WTC11 (cell line): ENCODE results near the gene ZNF716. TPM values are rescaled to one million over a fixed set of nuclear protein-coding genes. Genes with fewer than 3 reads are reported as not detected.

Experiments used
- ATAC-seq: fragments of 200-7000 bp; cut with Tn5 transposase; 2 replicates; pipeline ENCODE4 v1.10.0; 2021; ENCODE audit warnings: mild to moderate bottlenecking, moderate library complexity
- CTCF ChIA-PET: fragments of 300-600 bp; sonication (Branson Sonifier 250); formaldehyde crosslinking; loops from one replicate; lab custom pipeline; 2021; ENCODE audit warnings: antibody characterized with exemption; lab: Charles Lee
- POLR2A ChIA-PET: fragments of 350-600 bp; sonication (Branson Sonifier 250); formaldehyde crosslinking; loops from one replicate; lab custom pipeline; 2021; ENCODE audit warnings: antibody characterized with exemption; lab: Charles Lee
- DNase-seq: peaks from one replicate; pipeline ENCODE4 v3.0.0; 2021; ENCODE audit warnings: low spot score
- H3K27ac Mint-ChIP-seq: 2 replicates; pipeline ENCODE4 v1.8.0; 2021; ENCODE audit warnings: mixed read lengths
- H3K27me3 Mint-ChIP-seq: 2 replicates; pipeline ENCODE4 v1.8.0; 2021; ENCODE audit warnings: low read depth, mild to moderate bottlenecking, moderate library complexity, mixed read lengths
- H3K36me3 Mint-ChIP-seq: 2 replicates; pipeline ENCODE4 v1.8.0; 2021; ENCODE audit warnings: mixed read lengths
- H3K4me1 Mint-ChIP-seq: 2 replicates; pipeline ENCODE4 v1.8.0; 2022; ENCODE audit warnings: mixed read lengths
- H3K4me3 Mint-ChIP-seq: 2 replicates; pipeline ENCODE4 v1.8.0; 2021; ENCODE audit warnings: mild to moderate bottlenecking, moderate library complexity, mixed read lengths
- H3K9me3 Mint-ChIP-seq: 2 replicates; pipeline ENCODE4 v1.8.0; 2021; ENCODE audit warnings: mixed read lengths
- EMX1 ChIP-seq: fragments of 250-450 bp; sonication (Bioruptor Pico); IDR thresholded peaks from 2 replicates; pipeline ENCODE4 v1.8.0; 2021; ENCODE audit warnings: mild to moderate bottlenecking
- ETV6 ChIP-seq: sonication (generic); formaldehyde crosslinking; IDR thresholded peaks from 2 replicates; pipeline ENCODE4 v1.8.1; 2022; ENCODE audit warnings: mild to moderate bottlenecking, missing genetic modification reagents
- FOXK1 ChIP-seq: sonication (generic); formaldehyde crosslinking; IDR thresholded peaks from 2 replicates; pipeline ENCODE4 v1.8.0; 2022; ENCODE audit warnings: mild to moderate bottlenecking, moderate library complexity, missing genetic modification reagents
- GTF2I ChIP-seq: fragments of 250-450 bp; sonication (Bioruptor Pico); conservative IDR thresholded peaks from 2 replicates; pipeline ENCODE4 v1.4.0; 2021; ENCODE audit warnings: mild to moderate bottlenecking
- NFATC4 ChIP-seq: fragments of 250-450 bp; sonication (Bioruptor Pico); IDR thresholded peaks from 2 replicates; pipeline ENCODE4 v1.9.0; 2021; ENCODE audit warnings: mild to moderate bottlenecking
- NR3C1 ChIP-seq: sonication (generic); formaldehyde crosslinking; conservative IDR thresholded peaks from 2 replicates; pipeline ENCODE4 v1.8.1; 2023; ENCODE audit warnings: low read depth, mild to moderate bottlenecking, missing genetic modification reagents
- PRRX2 ChIP-seq: fragments of 250-450 bp; sonication (Bioruptor Pico); IDR thresholded peaks from 2 replicates; pipeline ENCODE4 v1.8.0; 2021; ENCODE audit warnings: mild to moderate bottlenecking
- RELA ChIP-seq: sonication (generic); formaldehyde crosslinking; IDR thresholded peaks from 2 replicates; pipeline ENCODE4 v1.8.1; 2022; ENCODE audit warnings: missing genetic modification reagents, mild to moderate bottlenecking, borderline replicate concordance
- TCF7 ChIP-seq: sonication (generic); formaldehyde crosslinking; IDR thresholded peaks from 2 replicates; pipeline ENCODE4 v1.8.0; 2022; ENCODE audit warnings: mild to moderate bottlenecking, low read depth, missing genetic modification reagents, moderate library complexity
- TEAD4 ChIP-seq: sonication (generic); formaldehyde crosslinking; IDR thresholded peaks from 2 replicates; pipeline ENCODE4 v1.8.0; 2022; ENCODE audit warnings: mild to moderate bottlenecking, missing genetic modification reagents
- ZNF263 ChIP-seq: sonication (generic); formaldehyde crosslinking; IDR thresholded peaks from 2 replicates; pipeline ENCODE4 v1.8.1; 2022; ENCODE audit warnings: low read depth, mild to moderate bottlenecking, moderate library complexity, missing genetic modification reagents
- total RNA-seq: library from RNA; stranded (reverse); gene quantifications from 3 replicates; pipeline ENCODE4 v1.2.3, GENCODE V29; 2021
- TF ChIP-seq, protein P1 (sequence below): sonication (generic); formaldehyde crosslinking; IDR thresholded peaks from 2 replicates; pipeline ENCODE4 v1.8.1; 2023; ENCODE audit warnings: mild to moderate bottlenecking, missing genetic modification reagents, borderline replicate concordance
- TF ChIP-seq, protein P2 (sequence below): sonication (generic); formaldehyde crosslinking; IDR thresholded peaks from 2 replicates; pipeline ENCODE4 v1.8.1; 2022; ENCODE audit warnings: missing genetic modification reagents, borderline replicate concordance
- TF ChIP-seq, protein P3 (sequence below): sonication (generic); formaldehyde crosslinking; IDR thresholded peaks from 2 replicates; pipeline ENCODE4 v1.8.0; 2022; ENCODE audit warnings: mild to moderate bottlenecking, missing genetic modification reagents
- TF ChIP-seq, protein P4 (sequence below): sonication (generic); formaldehyde crosslinking; IDR thresholded peaks from 2 replicates; pipeline ENCODE4 v1.8.1; 2023; ENCODE audit warnings: mild to moderate bottlenecking, missing genetic modification reagents
- TF ChIP-seq, protein P5 (sequence below): sonication (generic); formaldehyde crosslinking; IDR thresholded peaks from 2 replicates; pipeline ENCODE4 v1.8.1; 2022; ENCODE audit warnings: mild to moderate bottlenecking, missing genetic modification reagents, moderate library complexity, borderline replicate concordance
- TF ChIP-seq, protein P6 (sequence below): sonication (generic); formaldehyde crosslinking; IDR thresholded peaks from 2 replicates; pipeline ENCODE4 v1.8.1; 2022; ENCODE audit warnings: low read depth, missing genetic modification reagents, borderline replicate concordance
- TF ChIP-seq, protein P7 (sequence below): fragments of 200-600 bp; IDR thresholded peaks from 2 replicates; pipeline ENCODE4 v1.8.0; 2022; ENCODE audit warnings: antibody characterized with exemption

ZNF716 gene
- total RNA-seq, 1 experiment from 2014 or later: not detected

DNA sequence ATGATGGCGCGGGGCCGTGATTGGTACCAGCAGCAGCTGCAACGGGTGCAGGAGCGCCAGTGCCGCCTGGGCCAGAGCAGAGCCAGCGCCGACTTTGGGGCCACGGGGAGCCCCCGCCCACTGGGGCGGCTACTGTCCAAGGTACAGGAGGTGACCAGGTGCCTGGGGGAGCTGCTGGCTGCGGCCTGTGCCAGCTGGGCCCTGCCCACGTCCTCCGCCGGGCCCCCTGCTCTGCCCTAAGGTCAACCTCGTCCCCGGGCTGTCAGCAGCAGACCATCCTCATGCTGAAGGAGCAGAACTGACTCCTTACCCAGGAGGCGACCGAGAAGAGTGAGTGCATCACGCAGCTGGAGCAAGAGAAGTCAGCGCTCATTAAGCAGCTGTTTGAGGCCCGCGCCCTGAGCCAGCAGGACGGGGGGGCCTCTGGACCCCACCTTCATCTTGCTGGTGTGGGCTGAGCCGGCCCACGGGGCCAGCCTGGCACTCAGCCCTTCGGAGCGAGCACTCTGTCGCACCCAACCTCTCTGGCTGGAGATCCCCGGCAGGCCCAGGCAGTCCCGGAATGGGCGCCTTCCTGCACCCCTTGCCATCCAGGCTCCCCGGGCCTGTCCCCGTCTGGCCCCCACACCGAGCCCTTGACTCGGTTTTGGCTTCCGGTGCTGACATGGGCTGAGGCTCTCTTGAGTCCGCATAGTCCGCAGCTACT is 24.6 kb upstream of the ZNF716 start (continued):
- TF ChIP-seq, protein P1, sequence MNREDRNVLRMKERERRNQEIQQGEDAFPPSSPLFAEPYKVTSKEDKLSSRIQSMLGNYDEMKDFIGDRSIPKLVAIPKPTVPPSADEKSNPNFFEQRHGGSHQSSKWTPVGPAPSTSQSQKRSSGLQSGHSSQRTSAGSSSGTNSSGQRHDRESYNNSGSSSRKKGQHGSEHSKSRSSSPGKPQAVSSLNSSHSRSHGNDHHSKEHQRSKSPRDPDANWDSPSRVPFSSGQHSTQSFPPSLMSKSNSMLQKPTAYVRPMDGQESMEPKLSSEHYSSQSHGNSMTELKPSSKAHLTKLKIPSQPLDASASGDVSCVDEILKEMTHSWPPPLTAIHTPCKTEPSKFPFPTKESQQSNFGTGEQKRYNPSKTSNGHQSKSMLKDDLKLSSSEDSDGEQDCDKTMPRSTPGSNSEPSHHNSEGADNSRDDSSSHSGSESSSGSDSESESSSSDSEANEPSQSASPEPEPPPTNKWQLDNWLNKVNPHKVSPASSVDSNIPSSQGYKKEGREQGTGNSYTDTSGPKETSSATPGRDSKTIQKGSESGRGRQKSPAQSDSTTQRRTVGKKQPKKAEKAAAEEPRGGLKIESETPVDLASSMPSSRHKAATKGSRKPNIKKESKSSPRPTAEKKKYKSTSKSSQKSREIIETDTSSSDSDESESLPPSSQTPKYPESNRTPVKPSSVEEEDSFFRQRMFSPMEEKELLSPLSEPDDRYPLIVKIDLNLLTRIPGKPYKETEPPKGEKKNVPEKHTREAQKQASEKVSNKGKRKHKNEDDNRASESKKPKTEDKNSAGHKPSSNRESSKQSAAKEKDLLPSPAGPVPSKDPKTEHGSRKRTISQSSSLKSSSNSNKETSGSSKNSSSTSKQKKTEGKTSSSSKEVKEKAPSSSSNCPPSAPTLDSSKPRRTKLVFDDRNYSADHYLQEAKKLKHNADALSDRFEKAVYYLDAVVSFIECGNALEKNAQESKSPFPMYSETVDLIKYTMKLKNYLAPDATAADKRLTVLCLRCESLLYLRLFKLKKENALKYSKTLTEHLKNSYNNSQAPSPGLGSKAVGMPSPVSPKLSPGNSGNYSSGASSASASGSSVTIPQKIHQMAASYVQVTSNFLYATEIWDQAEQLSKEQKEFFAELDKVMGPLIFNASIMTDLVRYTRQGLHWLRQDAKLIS (CRISPR knock-in tag): no peak
- no peak for TF ChIP-seq EMX1
- TF ChIP-seq GTF2I (CRISPR knock-in tag): no peak
- no peak for TF ChIP-seq NR3C1 (CRISPR knock-in tag)
- no peak for TF ChIP-seq ETV6 (CRISPR knock-in tag)
- TF ChIP-seq, protein P2, sequence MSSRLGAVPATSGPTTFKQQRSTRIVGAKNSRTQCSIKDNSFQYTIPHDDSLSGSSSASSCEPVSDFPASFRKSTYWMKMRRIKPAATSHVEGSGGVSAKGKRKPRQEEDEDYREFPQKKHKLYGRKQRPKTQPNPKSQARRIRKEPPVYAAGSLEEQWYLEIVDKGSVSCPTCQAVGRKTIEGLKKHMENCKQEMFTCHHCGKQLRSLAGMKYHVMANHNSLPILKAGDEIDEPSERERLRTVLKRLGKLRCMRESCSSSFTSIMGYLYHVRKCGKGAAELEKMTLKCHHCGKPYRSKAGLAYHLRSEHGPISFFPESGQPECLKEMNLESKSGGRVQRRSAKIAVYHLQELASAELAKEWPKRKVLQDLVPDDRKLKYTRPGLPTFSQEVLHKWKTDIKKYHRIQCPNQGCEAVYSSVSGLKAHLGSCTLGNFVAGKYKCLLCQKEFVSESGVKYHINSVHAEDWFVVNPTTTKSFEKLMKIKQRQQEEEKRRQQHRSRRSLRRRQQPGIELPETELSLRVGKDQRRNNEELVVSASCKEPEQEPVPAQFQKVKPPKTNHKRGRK: no peak
- TF ChIP-seq, protein P3, sequence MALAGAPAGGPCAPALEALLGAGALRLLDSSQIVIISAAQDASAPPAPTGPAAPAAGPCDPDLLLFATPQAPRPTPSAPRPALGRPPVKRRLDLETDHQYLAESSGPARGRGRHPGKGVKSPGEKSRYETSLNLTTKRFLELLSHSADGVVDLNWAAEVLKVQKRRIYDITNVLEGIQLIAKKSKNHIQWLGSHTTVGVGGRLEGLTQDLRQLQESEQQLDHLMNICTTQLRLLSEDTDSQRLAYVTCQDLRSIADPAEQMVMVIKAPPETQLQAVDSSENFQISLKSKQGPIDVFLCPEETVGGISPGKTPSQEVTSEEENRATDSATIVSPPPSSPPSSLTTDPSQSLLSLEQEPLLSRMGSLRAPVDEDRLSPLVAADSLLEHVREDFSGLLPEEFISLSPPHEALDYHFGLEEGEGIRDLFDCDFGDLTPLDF (CRISPR knock-in tag): no peak
- TF ChIP-seq, protein P4, sequence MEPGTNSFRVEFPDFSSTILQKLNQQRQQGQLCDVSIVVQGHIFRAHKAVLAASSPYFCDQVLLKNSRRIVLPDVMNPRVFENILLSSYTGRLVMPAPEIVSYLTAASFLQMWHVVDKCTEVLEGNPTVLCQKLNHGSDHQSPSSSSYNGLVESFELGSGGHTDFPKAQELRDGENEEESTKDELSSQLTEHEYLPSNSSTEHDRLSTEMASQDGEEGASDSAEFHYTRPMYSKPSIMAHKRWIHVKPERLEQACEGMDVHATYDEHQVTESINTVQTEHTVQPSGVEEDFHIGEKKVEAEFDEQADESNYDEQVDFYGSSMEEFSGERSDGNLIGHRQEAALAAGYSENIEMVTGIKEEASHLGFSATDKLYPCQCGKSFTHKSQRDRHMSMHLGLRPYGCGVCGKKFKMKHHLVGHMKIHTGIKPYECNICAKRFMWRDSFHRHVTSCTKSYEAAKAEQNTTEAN (CRISPR knock-in tag): no peak
- TF ChIP-seq TCF7 (CRISPR knock-in tag): no peak
- TF ChIP-seq RELA: no peak

DNA sequence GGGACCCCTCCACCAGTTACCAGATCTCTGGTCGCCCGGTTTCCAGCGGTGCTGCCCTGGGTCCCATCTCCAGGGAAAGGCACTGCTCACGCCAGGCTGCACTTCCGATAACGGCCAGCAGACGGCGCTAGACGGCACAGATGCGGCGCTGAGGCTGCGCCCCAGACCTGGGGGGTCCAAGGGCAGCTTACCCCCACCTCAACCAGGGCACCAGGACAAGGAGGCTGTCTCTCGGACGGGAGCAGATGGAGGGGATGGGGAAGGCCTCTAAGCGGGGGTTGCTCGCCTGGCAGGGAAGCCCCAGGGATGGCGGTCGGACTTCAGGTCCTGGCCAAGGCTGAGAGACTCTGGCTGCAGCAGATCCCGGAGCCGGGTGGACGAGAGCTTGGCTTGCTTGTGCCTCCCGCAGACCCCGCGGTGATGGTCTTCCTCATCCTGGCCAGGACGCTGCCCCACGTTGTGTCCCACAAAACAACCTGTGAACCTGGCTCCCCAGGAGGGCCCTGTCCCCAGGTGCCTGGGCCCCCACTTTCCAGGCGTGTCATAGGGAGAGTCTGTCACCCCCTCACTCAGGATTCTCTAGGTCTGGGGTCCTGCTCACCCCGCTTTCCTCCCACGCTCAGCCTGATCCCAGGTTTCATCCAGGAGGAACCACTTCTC is 23.9 kb upstream of the ZNF716 start:
- ATAC-seq: no peak
- CTCF ChIA-PET: no interaction called here
- Mint-ChIP-seq H3K27me3 (0 out of 2 replicates have a peak, but pooled peaks cover 11% of the 10 kb centered on the region), H3K9me3 (peaks cover 51% of the 10 kb centered on the region), H3K36me3 (peaks cover 46% of the 10 kb centered on the region), H3K27ac (no peak overlapping the region), H3K4me1 (no peaks in the 10 kb centered on the region), H3K4me3 (no peak overlapping the region)
- POLR2A ChIA-PET: no interaction called here
- TF ChIP-seq ZNF263 (CRISPR knock-in tag): no peak
- no peak for TF ChIP-seq TEAD4
- TF ChIP-seq, protein P5, sequence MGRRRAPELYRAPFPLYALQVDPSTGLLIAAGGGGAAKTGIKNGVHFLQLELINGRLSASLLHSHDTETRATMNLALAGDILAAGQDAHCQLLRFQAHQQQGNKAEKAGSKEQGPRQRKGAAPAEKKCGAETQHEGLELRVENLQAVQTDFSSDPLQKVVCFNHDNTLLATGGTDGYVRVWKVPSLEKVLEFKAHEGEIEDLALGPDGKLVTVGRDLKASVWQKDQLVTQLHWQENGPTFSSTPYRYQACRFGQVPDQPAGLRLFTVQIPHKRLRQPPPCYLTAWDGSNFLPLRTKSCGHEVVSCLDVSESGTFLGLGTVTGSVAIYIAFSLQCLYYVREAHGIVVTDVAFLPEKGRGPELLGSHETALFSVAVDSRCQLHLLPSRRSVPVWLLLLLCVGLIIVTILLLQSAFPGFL (CRISPR knock-in tag): no peak
- TF ChIP-seq NFATC4 (CRISPR knock-in tag): no peak
- no peak for TF ChIP-seq FOXK1 (CRISPR knock-in tag)
- TF ChIP-seq PRRX2 (CRISPR knock-in tag): no peak
- TF ChIP-seq, protein P6, sequence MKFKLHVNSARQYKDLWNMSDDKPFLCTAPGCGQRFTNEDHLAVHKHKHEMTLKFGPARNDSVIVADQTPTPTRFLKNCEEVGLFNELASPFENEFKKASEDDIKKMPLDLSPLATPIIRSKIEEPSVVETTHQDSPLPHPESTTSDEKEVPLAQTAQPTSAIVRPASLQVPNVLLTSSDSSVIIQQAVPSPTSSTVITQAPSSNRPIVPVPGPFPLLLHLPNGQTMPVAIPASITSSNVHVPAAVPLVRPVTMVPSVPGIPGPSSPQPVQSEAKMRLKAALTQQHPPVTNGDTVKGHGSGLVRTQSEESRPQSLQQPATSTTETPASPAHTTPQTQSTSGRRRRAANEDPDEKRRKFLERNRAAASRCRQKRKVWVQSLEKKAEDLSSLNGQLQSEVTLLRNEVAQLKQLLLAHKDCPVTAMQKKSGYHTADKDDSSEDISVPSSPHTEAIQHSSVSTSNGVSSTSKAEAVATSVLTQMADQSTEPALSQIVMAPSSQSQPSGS (CRISPR knock-in tag): no peak
- TF ChIP-seq, protein P7, sequence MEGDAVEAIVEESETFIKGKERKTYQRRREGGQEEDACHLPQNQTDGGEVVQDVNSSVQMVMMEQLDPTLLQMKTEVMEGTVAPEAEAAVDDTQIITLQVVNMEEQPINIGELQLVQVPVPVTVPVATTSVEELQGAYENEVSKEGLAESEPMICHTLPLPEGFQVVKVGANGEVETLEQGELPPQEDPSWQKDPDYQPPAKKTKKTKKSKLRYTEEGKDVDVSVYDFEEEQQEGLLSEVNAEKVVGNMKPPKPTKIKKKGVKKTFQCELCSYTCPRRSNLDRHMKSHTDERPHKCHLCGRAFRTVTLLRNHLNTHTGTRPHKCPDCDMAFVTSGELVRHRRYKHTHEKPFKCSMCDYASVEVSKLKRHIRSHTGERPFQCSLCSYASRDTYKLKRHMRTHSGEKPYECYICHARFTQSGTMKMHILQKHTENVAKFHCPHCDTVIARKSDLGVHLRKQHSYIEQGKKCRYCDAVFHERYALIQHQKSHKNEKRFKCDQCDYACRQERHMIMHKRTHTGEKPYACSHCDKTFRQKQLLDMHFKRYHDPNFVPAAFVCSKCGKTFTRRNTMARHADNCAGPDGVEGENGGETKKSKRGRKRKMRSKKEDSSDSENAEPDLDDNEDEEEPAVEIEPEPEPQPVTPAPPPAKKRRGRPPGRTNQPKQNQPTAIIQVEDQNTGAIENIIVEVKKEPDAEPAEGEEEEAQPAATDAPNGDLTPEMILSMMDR: peak; percentile 42; the same call in 1 of the 2 replicates
- DNase-seq: no peak
